Transverse colon (tissue), 4 donors: ENCODE data around the gene POU2F1.

ENCODE experiments used
- CTCF ChIP-seq, 5 experiments: fragments of 200-600 bp in 3 of 5; fragments of 450-650 bp in 2 of 5; sonication (generic) in 3 of 5; IDR thresholded peaks; 1 replicate in 2 of 5; 2 replicates in 3 of 5; pipeline ENCODE4 v1.5.1; 2016 to 2017; ENCODE audit warnings: antibody characterized with exemption in 5 of 5, inconsistent platforms in 3 of 5, mild to moderate bottlenecking in 2 of 5, moderate library complexity in 1 of 5
- EP300 ChIP-seq: sonication (generic); formaldehyde crosslinking; IDR thresholded peaks from one replicate; pipeline ENCODE4 v1.6.1; 2017; ENCODE audit warnings: antibody characterized with exemption, low read depth
- POLR2A ChIP-seq: fragments of 450-650 bp; IDR thresholded peaks from one replicate; pipeline ENCODE4 v1.6.1; 2016; ENCODE audit warnings: antibody characterized with exemption, mild to moderate bottlenecking, moderate library complexity
- POLR2AphosphoS5 ChIP-seq, 3 donors: sonication (generic); formaldehyde crosslinking; IDR thresholded peaks; one replicate each; pipeline ENCODE4 v1.6.1; 2016; ENCODE audit warnings: antibody characterized with exemption in 3 of 3

GRCh38 chr1:167435484-167435883 lies 214.8 kb downstream of the POU2F1 start:
- TF ChIP-seq CTCF (IDR thresholded peaks at IDR 0.05) (no peak), EP300 (no peak), POLR2AphosphoS5 (IDR thresholded peaks at IDR 0.05) (no peak), POLR2A (no peak)
